ENCODE data around the gene CAMK2B. TPM values are rescaled to one million over a fixed set of nuclear protein-coding genes. Genes with fewer than 3 reads are reported as not detected.

The CAMK2B gene
- total and polyA plus RNA-seq, 7 donors: 0.23 to 3.2 (median 1.5) TPM; not detected in 1

GRCh38 chr7:44189993-44190872 lies 135.2 kb downstream of the CAMK2B start:
- no peak for TF ChIP-seq CTCF (IDR thresholded peaks at IDR 0.05)
- no peak for TF ChIP-seq POLR2AphosphoS5 (IDR thresholded peaks at IDR 0.05)
- TF ChIP-seq POLR2A (IDR thresholded peaks at IDR 0.05): no peak
- TF ChIP-seq EP300 (IDR thresholded peaks at IDR 0.05): no peak
- 80 to 82% methylated on average over 14 of the region's 14 CpGs for WGBS, 2 donors
- Histone ChIP-seq H3K27ac (no peak overlapping the region), H3K4me3 (no peak overlapping the region), H3K4me1 (no peaks in the 10 kb centered on the region), H3K9me3 (no peaks in the 10 kb centered on the region), H3K36me3 (no peaks in the 10 kb centered on the region), H3K27me3 (peaks cover 0 to 16% (median 5%) of the 10 kb centered on the region in 3 donors)
- no peak for DNase-seq
- intact Hi-C loops (cut with DNase I): no loop called here

- Histone ChIP-seq H3K4me1 (no peaks in the 10 kb centered on the region), H3K36me3 (no peaks in the 10 kb centered on the region), H3K4me3 (no peak within 1 kb of the TSS), H3K9me3 (no peaks in the 10 kb centered on the region), H3K27ac (no peak within 1 kb of the TSS), H3K27me3 (peaks cover 0 to 12% (median 5%) of the 10 kb centered on the region in 3 donors)
- no peak for TF ChIP-seq POLR2AphosphoS5 (IDR thresholded peaks at IDR 0.05)
- TF ChIP-seq EP300 (IDR thresholded peaks at IDR 0.05): no peak
- no peak for TF ChIP-seq CTCF (IDR thresholded peaks at IDR 0.05)
- TF ChIP-seq POLR2A (IDR thresholded peaks at IDR 0.05): no peak
- 78 to 80% methylated on average over 11 of the region's 11 CpGs for WGBS, 2 donors
- intact Hi-C loops (cut with DNase I): no loop called here
- DNase-seq: no peak
These were observed 136.0 kb downstream of the CAMK2B start, which contains the start of gene GCK for GRCh38 chr7:44189286-44189992. Gene GCK (minus strand): TSS chr7:44189439. CDS start chr7:44188953, 486 bp downstream.

- Histone ChIP-seq H3K27me3 (peaks cover 0 to 9% (median 5%) of the 10 kb centered on the region in 3 donors), H3K27ac (no peak overlapping the region), H3K4me3 (no peak overlapping the region), H3K36me3 (no peaks in the 10 kb centered on the region), H3K9me3 (no peaks in the 10 kb centered on the region), H3K4me1 (no peaks in the 10 kb centered on the region)
- intact Hi-C loops (cut with DNase I): no loop called here
- TF ChIP-seq EP300 (IDR thresholded peaks at IDR 0.05) (no peak), POLR2A (IDR thresholded peaks at IDR 0.05) (no peak), POLR2AphosphoS5 (IDR thresholded peaks at IDR 0.05) (no peak), CTCF (IDR thresholded peaks at IDR 0.05) (no peak)
- 85% methylated on average over 16 of the region's 16 CpGs for WGBS, 2 donors
- DNase-seq: no peak
These were observed 136.7 kb downstream of the CAMK2B start for GRCh38 chr7:44188480-44189225.

- no peak for TF ChIP-seq POLR2AphosphoS5 (IDR thresholded peaks at IDR 0.05)
- no peak for TF ChIP-seq POLR2A (IDR thresholded peaks at IDR 0.05)
- TF ChIP-seq EP300 (IDR thresholded peaks at IDR 0.05): no peak
- TF ChIP-seq CTCF (IDR thresholded peaks at IDR 0.05): no peak
- no peak overlapping the region for H3K27ac ChIP-seq
- DNase-seq: no peak
- no peak overlapping the region for H3K4me3 ChIP-seq
- intact Hi-C loops (cut with DNase I): no loop called here
- no peaks in the 10 kb centered on the region for H3K9me3 ChIP-seq
- 73 to 74% methylated on average over 9 of the region's 9 CpGs for WGBS, 2 donors
- H3K27me3 ChIP-seq: peaks cover 0 to 5% (median 1%) of the 10 kb centered on the region in 3 donors
- no peaks in the 10 kb centered on the region for H3K36me3 ChIP-seq
- H3K4me1 ChIP-seq: no peaks in the 10 kb centered on the region
These were observed 137.6 kb downstream of the CAMK2B start for GRCh38 chr7:44187636-44188416.

Data from sigmoid colon (tissue), 7 donors.